HG02852 (cell line): ENCODE measurements around the gene MLN.

ENCODE experiments used
- ATAC-seq: cut with Tn5 transposase; IDR thresholded peaks from one replicate; pipeline ENCODE4 v1.9.1; 2021; ENCODE audit warnings: mild to moderate bottlenecking, moderate library complexity; ENCODE audit not compliant: unreplicated experiment

Gene MLN, protein sequence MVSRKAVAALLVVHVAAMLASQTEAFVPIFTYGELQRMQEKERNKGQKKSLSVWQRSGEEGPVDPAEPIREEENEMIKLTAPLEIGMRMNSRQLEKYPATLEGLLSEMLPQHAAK

GRCh38 chr6:33803571-33804053 lies at the start of gene MLN:
MLN (minus strand) TSS chr6:33804003; CDS start chr6:33801163, 2,840 bp downstream.
- no peak for ATAC-seq

- ATAC-seq = no peak
Observed at GRCh38 chr6:33853026-33853425, 49.2 kb upstream of the MLN start.

DNA sequence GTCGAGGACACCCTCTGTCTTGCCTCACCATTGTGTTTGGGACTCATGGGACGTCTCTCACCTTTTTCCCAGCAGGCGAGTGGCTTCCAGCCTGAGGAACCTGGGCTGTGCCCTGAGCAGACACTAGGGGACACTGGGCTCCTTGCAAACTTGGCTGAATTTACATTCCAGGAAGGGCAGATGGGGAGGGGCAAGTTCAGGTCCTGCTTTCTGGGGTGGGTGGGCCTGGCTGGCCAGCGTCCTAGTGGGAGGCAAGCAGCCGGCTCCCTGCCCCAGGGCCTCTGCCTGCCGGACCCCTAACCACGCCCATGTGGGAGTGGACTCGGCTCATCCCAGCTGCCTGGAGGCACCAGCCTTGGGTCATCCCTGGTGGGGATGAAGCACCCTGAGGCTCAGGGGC lies 48.2 kb upstream of the MLN start:
- ATAC-seq = no peak

- no peak for ATAC-seq
Observed at GRCh38 chr6:33850869-33851541, 47.2 kb upstream of the MLN start.

GRCh38 chr6:33850296-33850695 lies 46.5 kb upstream of the MLN start:
- ATAC-seq = no peak

- no peak for ATAC-seq
Observed at GRCh38 chr6:33849500-33850075, 45.8 kb upstream of the MLN start.

GRCh38 chr6:33848484-33848883 lies 44.7 kb upstream of the MLN start:
- ATAC-seq = no peak

GRCh38 chr6:33847867-33848266 lies 44.1 kb upstream of the MLN start:
- ATAC-seq = no peak

GRCh38 chr6:33847078-33847477 lies 43.3 kb upstream of the MLN start:
- ATAC-seq = no peak

DNA sequence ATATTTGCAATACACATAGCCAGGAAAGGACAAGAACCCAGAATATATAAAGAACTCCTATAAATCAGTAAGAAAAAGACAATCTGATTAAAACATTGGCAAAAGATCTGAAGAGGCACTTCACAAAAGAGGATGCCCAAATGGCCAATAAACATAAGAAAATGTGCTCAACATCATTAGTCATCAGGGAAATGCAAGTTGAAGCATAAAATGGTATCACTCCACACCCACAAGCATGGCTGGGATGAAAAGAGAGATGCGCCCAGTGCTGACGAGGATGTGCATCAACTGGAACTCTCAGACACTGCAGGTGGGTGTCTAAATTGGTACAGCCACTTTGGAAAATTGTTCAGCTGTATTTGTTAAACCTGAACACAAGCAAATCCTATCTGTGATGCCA lies 42.4 kb upstream of the MLN start:
- no peak for ATAC-seq

DNA sequence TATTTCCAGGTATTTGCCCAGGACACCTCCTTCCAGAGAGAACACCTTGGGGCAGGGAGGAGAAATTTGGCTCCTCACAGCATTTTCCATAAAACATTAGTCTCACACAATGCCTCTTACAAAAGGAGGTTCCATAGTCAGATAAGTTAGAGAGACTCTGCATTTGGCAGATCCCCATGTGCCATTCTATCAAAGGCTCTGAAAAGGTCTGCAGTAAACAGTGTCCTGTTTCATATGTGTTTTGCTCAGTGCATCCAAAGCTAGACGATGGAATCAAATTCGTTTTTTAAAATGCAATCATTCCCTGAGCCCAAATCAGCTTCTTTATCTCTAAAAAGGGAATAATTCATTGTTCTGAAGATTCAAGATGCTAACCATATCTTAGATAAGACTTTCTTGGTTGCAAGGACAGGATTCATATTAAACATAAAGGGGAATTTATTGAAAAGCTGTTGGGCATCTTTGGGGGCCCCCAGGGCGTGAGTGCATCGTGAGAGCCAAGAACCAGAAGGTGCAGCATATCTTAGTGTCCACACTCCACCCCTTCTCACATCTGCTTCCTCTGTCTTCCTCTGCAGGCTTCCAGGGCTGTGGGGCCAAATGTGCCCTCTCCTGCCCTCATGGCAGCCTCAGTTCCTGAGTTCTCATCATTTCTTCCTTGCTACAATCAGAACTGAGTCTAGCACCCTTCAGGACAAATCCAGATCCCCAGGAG lies 41.4 kb upstream of the MLN start:
- no peak for ATAC-seq

DNA sequence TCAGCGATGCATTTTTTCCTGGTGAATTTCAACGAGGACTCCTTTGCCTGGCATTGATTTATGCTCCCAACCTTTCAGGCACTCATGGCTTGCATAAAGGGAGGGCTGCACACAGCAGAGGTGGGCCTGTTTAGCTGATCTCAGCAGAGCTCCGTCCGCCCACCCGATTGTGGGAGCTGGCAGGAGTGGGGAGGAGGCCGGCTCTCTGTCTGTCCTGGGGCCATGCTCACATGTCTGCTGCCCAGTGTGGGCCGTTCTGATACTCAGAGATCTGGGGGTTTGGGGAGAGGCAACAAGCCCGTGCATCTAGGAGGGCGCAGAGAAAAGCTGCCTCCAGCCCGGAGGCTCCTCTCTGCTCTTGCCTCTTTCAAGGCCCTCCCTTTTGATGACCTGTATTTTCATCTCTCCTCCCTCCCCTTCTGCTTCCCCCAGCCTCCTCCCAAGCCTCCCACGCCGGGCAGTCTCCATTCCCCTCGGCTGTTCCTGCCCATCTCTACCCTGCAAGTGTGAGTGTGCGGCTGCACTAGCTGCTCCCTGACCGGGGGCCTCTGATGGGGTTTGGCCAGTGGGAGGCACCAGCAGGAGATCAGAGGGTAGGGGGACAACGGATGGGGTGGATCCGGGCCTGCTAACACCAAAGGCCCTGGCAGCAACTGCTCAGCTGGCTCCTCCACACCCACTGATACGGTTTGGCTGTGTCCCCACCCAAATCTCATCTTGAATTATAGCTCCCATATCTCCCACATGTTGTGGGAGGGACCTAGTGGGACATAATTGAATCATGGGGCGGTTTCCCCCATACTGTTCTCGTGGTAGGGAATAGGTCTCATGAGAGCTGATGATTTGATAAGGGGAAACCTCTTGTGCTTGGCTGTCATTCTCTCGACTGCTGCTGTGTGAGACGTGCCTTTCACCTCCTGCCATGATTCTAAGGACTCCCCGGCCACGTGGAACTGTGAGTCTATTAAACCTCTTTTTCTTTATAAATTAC lies 39.6 kb upstream of the MLN start:
- no peak for ATAC-seq

- ATAC-seq = no peak
Observed at GRCh38 chr6:33841868-33842267, 38.1 kb upstream of the MLN start.

- ATAC-seq = no peak
Observed at GRCh38 chr6:33841070-33841469, 37.3 kb upstream of the MLN start.

- no peak for ATAC-seq
Observed at GRCh38 chr6:33840048-33840926, 36.5 kb upstream of the MLN start.

GRCh38 chr6:33839399-33840047 lies 35.7 kb upstream of the MLN start:
- ATAC-seq = no peak

DNA sequence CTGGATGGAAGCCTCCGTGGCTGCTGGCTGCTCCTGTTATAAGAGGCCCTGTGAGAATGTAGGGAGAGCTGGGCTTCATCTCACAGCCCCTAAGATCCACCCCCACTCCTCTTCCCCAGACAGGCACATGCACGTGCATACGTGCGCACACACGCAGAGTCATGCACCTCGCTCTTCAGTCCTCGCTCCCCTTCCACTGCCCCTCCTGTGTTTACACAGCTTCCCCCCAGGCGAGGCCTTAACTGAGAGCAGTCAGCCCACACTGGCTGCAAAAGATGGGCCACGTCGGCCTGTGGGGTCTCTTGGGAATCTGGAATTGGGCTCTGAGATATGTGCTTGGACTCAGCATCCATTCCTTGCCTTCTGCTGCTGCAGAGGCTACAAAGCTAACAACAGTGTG lies 35.2 kb upstream of the MLN start:
- no peak for ATAC-seq

DNA sequence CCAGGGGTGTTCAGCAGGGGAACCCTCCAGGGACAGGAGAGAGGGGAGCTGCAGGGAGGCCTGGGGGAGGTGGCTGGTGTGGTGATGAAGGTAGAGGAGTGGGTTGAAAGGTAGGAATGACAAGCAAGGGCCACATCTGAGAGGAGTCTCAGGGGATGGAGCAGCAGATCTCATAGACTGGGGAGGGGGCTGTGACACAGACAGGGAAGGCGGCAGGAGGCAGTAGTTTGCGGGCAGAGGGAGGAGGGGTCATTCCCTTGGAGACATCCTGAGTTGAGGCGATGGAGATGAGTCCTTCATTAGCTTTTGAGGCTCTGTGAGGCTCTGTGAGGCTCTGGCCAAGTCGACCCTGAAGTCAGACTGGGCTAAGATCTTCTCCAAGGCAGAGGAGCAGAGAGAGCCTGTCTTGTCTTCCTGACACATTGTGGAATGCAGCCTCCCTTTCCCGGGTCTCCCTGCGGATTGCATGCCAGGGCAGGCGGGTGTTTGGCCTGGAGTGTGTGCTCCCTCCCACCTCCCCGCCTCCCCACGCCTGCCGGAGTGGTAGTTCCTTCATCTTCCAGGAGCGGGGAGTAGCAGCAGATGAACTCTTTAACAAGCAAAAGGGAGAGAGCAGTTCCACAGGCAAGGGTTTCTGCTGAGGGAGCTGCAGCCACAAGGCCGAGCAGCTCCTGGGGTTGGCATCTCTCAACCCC lies 34.3 kb upstream of the MLN start:
- no peak for ATAC-seq
